Dermis blood vessel endothelial cell (primary cell): ENCODE data around the gene DSG1. TPM values are rescaled to one million over a fixed set of nuclear protein-coding genes. Genes with fewer than 3 reads are reported as not detected.
A peak's percentile ranks its signal among the peaks of the same experiment; 100 is the strongest.
"Not testable (repeated sequence)": the region's sequence is repeated elsewhere in the genome, so short reads cannot be mapped to it uniquely, and the experiment has no call there.

Source experiments
- DNase-seq: peaks from one replicate; pipeline ENCODE4 v3.0.0; 2010
- total RNA-seq: library from RNA; depleted of rRNA; stranded (reverse); fragments of >200 nt; gene quantifications from 2 replicates; pipeline ENCODE4 v1.2.3, GENCODE V29; 2014

DSG1 gene
- total RNA-seq = not detected in 2 replicates

GRCh38 chr18:31317860-31318259 lies at the start of gene DSG1:
TSS of gene DSG1 (plus strand) at chr18:31318160. CDS start at chr18:31318301, 141 bp downstream.
- no peak for DNase-seq

DNA sequence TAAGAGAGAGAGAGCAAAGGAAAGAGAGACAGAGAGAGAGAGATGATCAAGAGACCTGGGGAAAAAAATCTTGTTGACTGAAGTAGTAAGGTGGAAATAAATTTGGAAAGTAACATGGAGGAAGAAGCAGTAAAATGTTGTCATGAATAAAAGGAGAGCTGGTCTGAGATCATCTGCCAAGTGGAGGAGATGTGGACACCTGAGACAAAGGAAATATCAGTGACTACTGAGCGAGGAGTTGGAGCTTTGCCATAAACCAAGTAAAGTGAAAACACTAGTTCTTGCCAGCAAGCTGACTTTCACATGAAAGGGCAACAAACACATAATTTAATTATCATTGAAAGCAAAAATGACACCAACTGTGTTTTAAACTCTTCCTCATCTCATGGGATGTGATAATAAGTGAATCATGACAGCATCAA lies 49.0 kb upstream of the DSG1 start:
- peak; percentile 32 for DNase-seq

- no peak for DNase-seq
Observed at GRCh38 chr18:31269566-31269965, 48.4 kb upstream of the DSG1 start.

DNA sequence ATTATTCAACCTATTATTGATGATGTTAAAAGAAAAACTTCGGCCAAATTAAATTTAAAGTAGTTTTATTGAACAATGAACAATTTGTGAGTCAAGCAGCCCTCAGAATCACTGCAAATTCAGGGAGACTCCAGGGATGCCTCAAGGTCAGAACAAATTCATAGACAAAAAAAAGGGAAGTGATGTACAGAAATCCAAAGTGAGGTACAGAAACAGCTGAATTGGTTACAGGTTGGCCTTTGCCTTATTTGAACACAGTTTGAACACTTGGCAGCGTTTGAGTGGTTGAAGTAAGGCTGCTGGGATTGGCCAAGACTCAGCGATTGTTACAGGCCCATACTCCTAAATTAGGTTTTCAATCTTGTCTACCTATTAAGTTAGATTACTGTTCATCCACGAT lies 47.4 kb upstream of the DSG1 start:
- no peak for DNase-seq

DNA sequence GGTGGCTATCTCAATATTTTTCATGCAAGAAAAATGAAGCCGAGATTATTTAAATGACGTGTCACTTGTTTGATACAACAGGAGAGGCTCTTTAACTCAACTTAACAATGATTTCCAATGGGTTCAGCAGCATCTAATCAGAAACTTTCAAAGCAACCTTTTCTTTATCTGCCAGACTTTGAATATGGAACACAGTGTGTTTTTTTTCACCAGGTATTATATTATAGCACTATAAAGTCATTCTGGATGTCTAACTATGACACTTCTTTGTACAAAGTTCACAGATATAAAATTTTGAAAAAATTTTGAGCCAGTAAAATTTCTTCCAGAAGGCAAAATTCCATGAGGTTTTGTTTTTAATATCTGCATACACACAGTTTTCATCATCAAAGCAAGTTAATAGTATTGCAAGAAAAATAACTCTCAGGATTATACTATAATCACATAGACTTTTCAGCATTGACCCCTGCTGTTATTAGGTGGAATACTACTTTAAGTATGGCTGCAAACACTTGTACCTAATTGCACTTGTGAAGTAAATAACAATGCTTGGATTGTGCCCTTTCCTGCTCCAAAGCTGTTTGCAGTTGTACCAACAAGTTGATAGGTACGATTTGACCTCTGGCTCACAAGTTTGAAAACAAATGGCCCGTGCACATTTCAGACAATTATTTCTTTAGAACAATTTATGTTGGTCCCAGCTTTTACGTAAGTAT lies 44.0 kb upstream of the DSG1 start:
- DNase-seq = no peak

GRCh38 chr18:31274931-31275330 lies 43.0 kb upstream of the DSG1 start:
- DNase-seq = peak; percentile 22

DNA sequence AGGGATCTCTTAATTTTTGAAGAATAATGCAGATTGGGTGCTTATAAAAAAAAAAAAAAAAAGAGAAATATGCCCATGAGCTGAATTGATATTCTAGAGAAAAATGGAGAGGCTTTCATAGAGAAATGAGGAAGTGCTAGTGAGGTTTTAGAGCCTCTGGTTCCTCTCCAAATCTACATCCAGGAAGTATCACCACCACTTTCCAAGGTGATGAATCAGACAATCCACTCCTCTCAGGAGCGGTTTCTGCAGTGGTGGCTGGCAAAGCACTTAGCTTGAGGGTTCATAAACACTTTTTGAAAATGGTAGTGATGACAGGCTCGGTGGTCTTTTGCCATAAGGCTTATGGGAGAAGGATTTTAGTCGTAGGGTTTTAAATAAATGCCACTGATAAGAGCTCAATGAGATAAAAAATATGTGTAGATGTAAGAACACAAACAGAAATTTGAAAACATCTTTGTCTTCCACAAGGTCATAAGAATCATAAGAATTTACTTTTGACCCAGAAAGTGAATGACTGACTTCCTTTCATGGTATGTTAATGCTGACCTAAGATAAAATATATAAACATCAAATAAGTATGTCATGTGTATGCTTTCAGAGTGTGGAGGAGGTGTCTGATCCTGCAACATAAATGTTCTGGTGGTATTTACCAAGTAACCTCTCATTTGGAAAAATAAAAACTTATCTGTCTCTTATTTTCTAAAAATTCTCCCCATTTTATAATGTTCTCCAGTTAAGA lies 42.1 kb upstream of the DSG1 start:
- no peak for DNase-seq

GRCh38 chr18:31278609-31279071 lies 39.3 kb upstream of the DSG1 start:
- DNase-seq = no peak

DNA sequence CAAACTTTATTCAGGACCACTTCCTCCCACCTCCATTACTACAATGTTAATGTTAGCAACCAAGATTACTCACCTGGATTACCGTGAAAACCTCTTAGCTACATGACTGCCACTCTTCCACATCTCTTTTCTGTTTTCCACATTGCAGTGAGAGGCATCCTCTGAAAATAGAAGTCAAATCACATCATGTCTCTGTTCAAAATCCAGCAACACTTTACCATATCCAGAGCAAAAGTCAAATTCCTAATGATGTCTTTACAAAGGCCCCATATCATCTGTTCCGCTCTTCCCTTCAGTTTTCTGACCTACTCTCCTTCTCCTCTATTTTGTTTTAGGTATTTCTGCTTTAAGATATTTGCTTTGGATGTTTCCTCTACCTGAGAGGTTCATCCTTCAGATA lies 37.5 kb upstream of the DSG1 start:
- no peak for DNase-seq

DNA sequence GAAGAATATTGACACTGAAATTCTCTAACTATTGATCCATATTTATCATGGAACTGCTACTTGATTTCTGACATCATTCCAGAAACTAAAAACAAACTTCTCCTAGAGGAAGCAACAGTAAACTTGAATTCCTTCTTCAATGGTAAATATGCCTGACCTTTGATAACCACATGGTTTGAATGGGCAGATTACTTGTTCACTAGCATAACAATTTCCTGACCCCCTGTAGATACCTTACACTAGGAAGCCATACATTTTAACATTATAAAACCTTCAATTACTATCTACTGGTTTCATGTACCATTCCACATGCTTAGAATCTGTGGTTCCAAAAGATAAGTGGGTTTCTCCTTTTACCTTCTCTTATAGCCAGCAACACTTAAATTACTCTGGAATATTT lies 36.5 kb upstream of the DSG1 start:
- no peak for DNase-seq

DNA sequence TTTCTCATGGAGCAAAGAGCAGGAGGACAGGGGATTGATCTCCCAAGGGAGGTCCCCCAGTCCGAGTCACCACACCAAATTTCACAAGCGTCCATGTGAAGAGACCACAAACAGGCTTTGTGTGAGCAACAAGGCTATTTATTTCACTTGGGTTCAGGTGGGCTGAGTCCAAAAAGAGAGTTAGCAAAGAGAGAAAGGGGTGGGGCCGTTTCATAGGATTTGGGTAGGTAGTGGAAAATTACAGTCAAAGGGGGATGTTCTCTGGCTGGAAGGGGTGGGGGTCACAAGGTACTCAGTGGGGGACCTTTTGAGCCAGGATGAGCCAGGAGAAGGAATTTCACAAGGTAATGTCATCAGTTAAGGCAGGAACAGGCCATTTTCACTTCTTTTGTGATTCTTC lies 28.5 kb upstream of the DSG1 start:
- not testable (repeated sequence) for DNase-seq

GRCh38 chr18:31291688-31292087 lies 26.3 kb upstream of the DSG1 start:
- no peak for DNase-seq

DNA sequence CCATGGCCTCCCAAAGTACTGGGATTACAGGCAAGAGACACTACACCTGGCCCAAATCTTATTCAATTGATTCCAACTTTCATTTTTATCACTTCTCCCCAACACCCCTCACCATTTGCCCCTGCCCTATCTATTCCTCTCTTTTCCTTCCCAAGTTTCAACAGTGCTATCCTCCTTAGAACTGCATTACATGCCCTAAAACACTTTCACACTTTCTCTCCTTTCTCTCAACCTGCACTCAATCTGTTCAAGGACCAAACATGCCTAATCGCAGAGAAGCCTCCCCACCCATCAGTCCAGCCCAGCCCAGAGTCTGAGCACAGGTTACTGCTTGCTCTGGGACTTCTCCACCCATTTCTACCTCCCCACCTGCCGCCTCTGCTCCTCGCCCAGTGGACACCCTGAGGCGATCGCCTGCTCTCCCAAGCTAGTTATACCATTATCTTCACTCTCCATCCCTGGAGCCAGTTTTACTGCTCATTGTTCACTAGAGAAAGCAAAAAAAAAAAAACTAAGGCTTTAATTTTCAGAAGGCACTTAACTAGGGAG lies 23.7 kb upstream of the DSG1 start:
- DNase-seq = no peak

DNA sequence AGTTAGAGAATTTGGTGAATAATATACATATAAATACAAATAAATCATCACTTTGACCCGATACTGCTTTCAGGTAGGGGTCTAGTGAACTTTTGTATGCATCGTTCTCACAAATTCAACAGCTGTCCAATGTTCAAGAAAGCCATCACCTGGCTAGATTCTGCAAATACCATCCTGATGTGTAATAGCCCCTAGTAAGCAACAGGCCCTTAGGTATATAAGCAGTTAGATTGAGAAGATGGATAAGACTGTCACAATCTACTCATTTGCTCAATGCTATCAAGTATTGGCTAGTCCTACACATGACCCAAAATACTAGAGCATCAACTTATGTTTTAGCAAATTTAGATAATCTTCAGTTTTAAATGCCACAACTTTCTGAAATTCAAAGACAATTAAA lies 20.7 kb upstream of the DSG1 start:
- no peak for DNase-seq

DNA sequence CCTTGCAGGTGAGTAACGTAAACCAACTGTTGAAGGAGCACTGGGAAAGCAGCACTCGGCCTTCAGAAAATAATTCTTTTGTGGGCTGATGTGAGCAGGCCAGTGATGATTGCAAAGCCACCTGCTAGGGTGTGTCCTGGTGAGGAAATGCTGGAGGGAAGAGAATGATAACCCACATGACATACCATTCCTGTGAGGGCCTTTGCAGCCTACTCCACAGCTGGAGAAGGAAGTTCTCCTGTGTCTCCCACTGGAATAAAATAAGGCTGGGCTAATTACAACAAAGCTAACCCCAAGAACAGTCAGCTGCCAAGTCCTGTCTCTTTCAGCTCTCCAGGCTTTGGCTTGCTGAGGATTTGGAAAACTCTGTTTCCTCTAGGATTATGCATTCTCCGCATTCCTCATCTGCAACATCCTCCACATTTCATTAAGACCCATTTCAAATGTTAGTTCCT lies 16.7 kb upstream of the DSG1 start:
- peak; percentile 10 for DNase-seq

- DNase-seq = peak; percentile 46
Observed at GRCh38 chr18:31302991-31303390, 15.0 kb upstream of the DSG1 start.

DNA sequence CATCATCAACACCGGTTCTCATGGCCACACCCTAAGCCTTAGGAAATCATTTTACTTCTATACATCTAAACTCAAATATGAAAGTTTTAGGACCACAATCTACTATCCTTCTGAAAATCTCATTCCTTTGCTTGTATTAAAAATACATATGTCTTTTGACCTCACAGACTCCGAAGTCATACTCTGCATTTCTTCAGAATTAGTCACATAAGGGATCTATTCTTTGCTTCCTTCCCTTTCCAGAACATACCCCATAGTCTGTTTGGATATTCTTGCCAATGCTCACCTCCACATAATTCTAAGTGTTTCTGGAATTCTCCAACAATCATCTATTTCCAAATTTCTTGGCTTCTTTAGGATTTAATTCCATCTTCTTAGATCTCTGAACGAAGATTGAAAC lies 14.2 kb upstream of the DSG1 start:
- DNase-seq = peak; percentile 14

DNA sequence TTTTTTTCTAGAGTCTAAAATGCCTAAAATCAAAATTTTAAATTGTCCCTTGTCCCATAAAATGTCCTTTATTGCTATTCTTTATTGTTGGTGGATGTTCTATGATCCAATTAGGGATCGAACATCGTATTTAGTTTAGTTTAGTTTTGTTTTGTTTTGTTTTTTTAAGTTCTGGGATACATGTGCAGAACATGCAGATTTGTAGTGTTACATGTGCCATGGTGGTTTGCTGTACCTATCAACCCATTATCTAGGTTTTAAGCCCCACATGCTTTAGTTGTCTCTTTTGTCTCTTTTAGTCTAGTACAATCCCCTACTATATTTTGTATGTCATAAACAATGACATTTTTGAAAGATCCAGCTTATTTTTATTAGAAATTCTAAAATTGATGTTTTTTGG lies 8.8 kb upstream of the DSG1 start:
- no peak for DNase-seq

DNA sequence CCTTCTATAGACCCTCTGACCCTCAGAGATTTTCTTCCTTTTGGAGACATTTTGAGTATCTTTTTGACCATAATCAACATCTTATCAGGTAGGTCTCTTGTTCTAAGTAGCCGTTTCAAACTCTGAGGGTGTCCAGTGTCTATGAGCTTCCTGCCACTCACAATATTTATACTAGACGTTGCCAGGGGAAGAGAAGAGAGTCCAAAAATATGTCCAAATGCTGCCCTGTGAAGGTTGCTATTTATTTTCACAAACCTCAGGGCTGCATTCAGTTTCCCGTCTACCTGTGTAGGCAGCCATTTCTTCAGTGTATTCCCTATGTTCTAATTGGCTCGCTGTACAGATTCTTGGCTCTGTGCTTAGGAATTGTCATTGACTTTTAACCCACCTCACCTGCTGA lies 986 bp upstream of the DSG1 start:
- DNase-seq = no peak

DNA sequence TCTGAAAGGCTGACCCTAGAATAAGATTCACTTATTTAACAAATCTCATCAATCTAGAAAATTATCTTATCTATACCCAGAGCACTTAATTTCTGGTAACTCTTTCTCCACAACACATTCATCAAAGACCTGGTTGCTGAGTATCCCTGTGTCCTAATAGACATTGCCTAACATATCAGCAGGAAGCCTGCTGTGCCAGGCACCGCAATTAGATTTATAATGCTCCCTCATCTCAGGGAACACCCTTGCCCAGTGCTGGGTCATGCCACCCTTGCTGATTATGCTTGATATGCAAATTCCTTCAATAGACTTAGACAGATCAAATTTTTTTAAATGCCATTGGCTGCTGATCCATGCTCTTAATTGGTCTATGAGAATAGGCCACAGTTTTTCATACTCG lies 3.8 kb downstream of the DSG1 start:
- no peak for DNase-seq

- peak; percentile 17 for DNase-seq
Observed at GRCh38 chr18:31325051-31325450, 7.1 kb downstream of the DSG1 start.

DNA sequence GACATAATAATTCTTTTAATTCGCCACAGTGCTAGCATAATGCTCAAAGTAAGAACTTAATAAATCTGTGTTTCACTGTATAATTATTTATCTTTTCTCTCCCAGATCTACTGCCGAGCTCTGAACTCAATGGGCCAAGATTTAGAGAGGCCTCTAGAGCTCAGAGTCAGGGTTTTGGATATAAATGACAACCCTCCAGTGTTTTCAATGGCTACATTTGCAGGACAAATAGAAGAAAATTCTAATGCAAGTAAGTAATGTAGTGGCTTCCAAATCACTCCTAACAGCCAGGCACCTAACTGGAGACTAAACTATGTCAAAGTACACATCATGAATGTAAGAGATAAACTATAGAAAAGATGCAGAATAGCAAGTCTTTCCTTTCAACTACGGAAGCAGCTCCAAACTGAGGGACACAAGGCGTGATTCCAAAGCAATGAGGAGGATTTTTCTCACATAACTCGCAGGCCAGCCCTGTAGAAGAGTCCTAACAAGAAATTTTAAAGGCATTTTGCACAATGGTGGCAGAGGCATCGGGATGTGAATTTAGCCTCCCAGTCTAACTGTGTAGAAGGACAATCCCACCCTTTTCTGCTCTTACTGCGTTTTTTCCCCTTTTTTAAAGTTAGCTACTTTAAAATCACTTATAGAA lies 12.0 kb downstream of the DSG1 start:
- DNase-seq = no peak

- DNase-seq = no peak
Observed at GRCh38 chr18:31343454-31343853, 25.5 kb downstream of the DSG1 start.
